ENCODE measurements around the gene CILP.
"Not testable (repeated sequence)": the region's sequence is repeated elsewhere in the genome, so short reads cannot be mapped to it uniquely, and the experiment has no call there.

The CILP gene

GRCh38 chr15:65226901-65227300 lies 15.6 kb upstream of the CILP start:
- DNase-seq (ENCODE audit: low read depth in 4 of 4, low spot score in 1 of 4), result not testable (repeated sequence)

DNA sequence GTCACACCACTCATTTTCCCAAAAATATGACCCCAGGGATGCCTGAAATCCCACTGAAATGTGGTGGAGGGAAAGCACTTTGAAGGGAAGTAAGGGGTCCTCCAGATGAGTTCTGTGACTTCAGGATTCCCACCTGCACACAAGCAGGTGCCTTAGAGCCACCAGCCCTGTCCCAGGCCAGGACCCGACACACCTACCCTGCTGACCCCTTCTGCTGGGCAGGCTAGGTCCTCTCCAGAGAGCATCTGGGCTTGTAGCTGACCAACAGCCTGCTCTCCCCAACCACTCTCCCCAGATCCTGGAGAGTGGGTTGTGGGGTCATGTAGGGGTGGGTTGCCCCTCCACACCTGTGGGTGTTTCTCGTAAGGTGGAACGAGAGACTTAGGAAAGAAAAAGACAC lies 14.9 kb upstream of the CILP start:
- no peak for DNase-seq (ENCODE audit: low read depth in 4 of 4, low spot score in 1 of 4)

DNA sequence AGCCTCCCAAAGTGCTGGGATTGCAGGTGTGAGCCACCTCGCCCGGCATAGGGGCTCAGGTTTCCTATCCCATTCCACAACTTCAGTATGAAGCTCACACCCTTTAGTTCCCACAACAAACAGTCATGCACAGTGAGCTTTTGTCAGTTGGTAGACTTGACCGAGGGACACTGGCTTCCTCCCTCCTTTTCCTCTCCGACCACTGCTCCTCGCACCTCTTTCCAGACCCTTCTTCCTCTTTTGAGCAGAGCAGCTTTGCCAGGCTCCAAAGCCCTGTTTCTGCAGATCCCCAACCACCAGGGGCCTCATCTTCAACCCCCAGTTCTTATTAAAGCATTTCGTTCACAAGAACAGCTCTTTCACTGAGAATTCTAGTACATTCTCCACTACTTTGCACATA lies 12.7 kb upstream of the CILP start:
- DNase-seq (ENCODE audit: low read depth in 4 of 4, low spot score in 1 of 4), result no peak

DNA sequence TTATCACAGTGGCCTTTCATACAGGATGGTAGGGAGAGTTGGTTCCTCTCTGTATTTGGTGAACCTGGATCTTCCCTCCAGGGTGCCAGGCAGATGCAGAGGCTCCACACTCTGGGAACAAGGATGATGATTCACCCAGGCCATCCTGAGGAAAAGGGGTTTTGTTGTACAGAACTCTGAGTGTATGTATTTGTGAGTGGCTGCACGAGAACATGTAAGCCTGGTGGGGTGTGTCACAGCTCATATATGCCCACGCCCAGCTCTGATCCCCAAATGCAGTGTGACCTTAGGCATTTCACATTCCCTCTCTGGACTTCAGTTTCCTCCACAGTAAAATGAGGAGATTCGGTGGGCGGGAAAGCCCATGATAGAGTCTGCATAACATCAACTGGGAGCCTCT lies 11.6 kb upstream of the CILP start:
- DNase-seq (ENCODE audit: low read depth in 4 of 4, low spot score in 1 of 4), result no peak

DNA sequence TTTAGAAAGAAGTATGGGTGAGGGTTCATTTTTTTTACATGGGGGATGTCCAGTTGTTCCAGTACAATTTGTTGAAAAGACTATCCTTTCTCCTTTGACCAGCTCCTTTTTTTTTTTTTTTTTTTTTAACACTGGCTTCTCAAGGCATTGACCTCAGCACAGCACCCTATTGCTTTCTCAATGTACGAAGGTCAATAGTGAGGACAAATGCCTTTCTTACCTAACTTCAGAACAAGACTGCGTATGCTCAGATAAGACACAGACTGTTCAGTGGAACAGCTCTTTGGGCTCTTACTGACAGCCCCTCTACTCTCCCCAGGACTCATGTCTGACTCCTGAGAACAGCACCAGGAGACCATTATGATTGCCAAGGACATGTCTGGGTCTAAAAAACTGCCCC lies 10.4 kb upstream of the CILP start:
- DNase-seq (ENCODE audit: low read depth in 4 of 4, low spot score in 1 of 4), result no peak

GRCh38 chr15:65219137-65219536 lies 7.9 kb upstream of the CILP start:
- no peak for DNase-seq (ENCODE audit: low read depth in 4 of 4, low spot score in 1 of 4)

- DNase-seq (ENCODE audit: low read depth in 4 of 4, low spot score in 1 of 4), result no peak
Observed at GRCh38 chr15:65217526-65218482, 6.5 kb upstream of the CILP start.

DNA sequence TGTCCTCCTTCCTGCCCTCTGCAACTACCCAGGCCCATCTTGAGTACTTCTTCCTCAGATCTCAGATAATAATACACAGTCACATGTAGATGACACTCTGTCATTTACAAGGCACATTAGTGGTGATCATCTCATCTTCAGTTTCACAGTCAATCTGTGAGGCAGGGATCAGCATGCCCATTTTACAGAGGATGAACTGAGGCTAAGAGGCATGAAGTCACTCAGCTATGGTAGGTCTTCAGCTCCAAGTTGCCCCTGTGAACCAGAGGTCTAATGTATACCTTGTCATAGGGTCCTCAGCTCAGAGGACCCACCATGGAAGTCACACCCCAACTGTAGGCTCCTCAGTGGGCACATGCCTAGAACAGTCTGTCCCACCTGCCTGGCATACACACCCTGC lies 4.2 kb upstream of the CILP start:
- no peak for DNase-seq (ENCODE audit: low read depth in 4 of 4, low spot score in 1 of 4)

DNA sequence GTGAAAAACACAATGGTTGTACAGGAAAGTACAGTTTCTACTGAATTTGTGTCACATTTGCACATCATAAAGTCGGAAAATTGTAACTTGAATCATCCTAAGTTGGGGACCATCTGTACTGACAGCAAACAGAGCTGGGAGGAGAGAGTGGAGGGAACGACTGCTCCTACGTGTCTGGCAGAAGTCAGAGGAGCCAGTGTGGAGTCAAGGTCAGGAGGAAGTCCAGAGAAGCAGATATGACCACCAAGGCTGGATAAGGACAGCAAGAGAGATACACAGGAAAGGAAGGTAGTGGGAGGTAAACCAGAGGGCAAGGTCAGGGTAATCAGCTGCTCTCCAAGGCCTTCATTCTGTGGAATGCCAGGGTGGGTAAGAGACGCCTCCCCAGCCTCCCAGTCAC lies 2.7 kb upstream of the CILP start:
- DNase-seq (ENCODE audit: low read depth in 4 of 4, low spot score in 1 of 4), result no peak

- no peak for DNase-seq (ENCODE audit: low read depth in 4 of 4, low spot score in 1 of 4)
Observed at GRCh38 chr15:65213241-65213640, 2.0 kb upstream of the CILP start.

GRCh38 chr15:65212097-65212496 lies 824 bp upstream of the CILP start:
- peak; percentile 3 to 44 (median 21) for DNase-seq (ENCODE audit: low read depth in 4 of 4, low spot score in 1 of 4)

- DNase-seq (ENCODE audit: low read depth in 4 of 4, low spot score in 1 of 4), result no peak
Observed at GRCh38 chr15:65211482-65211982, 259 bp upstream of the CILP start.

DNA sequence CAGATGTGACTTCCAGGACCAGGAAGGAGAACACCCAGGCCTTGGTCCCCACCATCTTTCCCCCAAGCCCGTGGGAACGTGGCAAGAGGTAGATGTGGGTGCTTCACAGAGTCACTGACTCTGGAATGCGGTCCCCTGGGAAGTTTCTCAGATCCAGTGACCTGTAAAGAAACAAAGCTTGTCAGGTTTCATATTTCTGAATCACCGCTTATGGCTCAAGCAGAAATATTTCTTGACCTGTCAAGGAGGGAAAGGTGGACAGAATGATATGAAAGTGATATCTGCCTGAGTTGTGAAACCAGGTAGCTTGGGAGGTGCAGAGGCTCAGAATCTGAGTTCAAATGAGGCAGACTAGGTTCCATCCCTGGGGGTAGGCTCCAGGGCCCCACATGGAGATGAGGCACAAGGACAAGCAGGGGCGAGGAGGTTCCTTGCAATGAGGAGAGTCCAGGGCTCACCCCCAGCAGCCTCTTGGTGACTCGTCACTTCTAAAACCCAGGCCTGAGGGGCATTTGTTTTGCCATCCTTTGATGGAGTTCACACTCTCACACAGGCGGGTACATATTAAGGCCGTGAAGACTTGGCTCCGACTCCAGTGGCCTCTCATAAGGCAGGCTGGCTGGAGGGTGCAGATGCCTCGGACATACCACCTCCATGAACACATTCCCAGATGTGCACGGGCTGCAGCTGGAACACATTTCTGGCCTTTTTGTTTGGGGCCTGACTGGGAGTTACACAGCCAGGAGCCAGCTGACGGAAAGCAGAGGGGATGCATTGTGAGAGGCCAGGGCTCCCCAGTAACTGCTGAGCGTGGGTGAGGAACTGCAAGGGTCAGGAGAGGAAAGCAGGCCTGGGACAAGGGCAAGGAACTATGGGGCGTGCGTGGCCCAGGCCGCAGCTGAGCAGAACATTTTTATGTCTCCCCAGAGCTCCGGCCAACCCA lies 1.3 kb downstream of the CILP start:
- DNase-seq (ENCODE audit: low read depth in 4 of 4, low spot score in 1 of 4), result no peak

- no peak for DNase-seq (ENCODE audit: low read depth in 4 of 4, low spot score in 1 of 4)
Observed at GRCh38 chr15:65208647-65209046, 2.6 kb downstream of the CILP start.

- no peak for DNase-seq (ENCODE audit: low read depth in 4 of 4, low spot score in 1 of 4)
Observed at GRCh38 chr15:65207280-65207840, 3.9 kb downstream of the CILP start.

GRCh38 chr15:65206750-65207149 lies 4.5 kb downstream of the CILP start:
- DNase-seq (ENCODE audit: low read depth in 4 of 4, low spot score in 1 of 4), result no peak

GRCh38 chr15:65204931-65205660 lies 6.2 kb downstream of the CILP start:
- no peak for DNase-seq (ENCODE audit: low read depth in 4 of 4, low spot score in 1 of 4)

DNA sequence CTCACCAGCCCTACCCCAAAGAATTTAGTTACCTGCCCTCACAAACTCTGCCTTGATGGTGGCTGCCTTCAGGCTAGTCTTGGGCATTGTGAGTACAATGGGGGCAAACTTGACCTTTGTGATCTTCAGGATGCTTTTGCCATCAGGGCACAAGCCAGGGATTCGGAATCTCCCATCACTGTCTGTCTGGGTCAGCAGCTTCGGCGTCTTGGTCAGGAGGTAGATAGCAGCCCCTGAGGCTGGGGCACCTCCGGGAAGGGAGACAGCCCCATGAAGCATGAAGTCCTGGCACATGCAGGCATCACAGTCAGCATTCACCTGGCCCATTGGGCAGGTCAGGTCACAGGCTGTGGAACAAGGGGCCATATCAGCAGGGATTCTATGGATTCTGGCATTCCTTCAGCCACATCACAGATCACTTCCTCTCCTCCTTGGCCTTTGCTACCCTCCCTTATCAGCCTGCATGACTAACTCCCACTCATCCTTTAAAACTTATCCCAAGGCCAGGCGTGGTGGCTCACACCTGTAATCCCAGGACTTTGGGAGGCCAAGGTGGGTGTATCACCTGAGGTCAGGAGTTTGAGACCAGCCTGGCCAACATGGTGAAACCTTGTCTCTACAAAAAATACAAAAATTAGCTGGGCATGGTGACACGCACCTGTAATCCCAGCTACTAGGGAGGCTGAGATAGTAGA lies 6.9 kb downstream of the CILP start:
- no peak for DNase-seq (ENCODE audit: low read depth in 4 of 4, low spot score in 1 of 4)

- no peak for DNase-seq (ENCODE audit: low read depth in 4 of 4, low spot score in 1 of 4)
Observed at GRCh38 chr15:65201918-65202317, 9.4 kb downstream of the CILP start.

DNA sequence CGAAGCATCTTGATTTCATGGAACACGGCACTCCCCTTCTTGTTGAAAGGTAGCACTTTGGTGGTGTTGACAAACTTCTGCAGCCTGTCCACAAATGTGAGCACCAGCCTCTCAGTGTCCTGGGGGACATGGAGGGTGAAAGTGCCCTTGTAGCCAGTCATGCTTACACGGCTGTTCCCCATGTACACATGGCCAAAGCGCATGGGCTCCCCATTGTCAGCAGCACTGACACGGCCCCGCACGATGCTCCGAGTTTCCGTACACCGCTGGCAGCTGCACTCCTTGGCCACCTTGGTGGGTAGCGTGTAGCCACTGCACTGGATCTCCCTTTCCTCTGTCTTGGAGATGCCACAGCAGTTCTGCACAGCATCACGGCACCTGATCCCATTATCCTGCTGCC lies 12.7 kb downstream of the CILP start:
- DNase-seq (ENCODE audit: low read depth in 4 of 4, low spot score in 1 of 4), result no peak
